NOMO-1 treated with DMSO at 0.1 percent for 48 hours (cell line): ENCODE data around the gene BNIPL.

Source experiments
- DNase-seq: peaks from one replicate; lab custom pipeline; 2025; ENCODE audit not compliant: unreplicated experiment; lab: John Stamatoyannopoulos, UW

Gene BNIPL

GRCh38 chr1:151036356-151036755 lies at the start of gene BNIPL:
TSS of gene BNIPL (plus strand) at chr1:151036586. CDS start at chr1:151036726, 140 bp downstream.
- no peak for DNase-seq

- no peak for DNase-seq
Observed at GRCh38 chr1:150987924-150988323, 48.5 kb upstream of the BNIPL start.

GRCh38 chr1:150992626-150993025 lies 43.8 kb upstream of the BNIPL start:
- no peak for DNase-seq

- no peak for DNase-seq
Observed at GRCh38 chr1:150994248-150994647, 42.1 kb upstream of the BNIPL start.

GRCh38 chr1:150995460-150995859 lies 40.9 kb upstream of the BNIPL start:
- no peak for DNase-seq

GRCh38 chr1:150995896-150996295 lies 40.5 kb upstream of the BNIPL start:
- DNase-seq: no peak

- DNase-seq: no peak
Observed at GRCh38 chr1:150997126-150997872, 39.1 kb upstream of the BNIPL start.

GRCh38 chr1:150997949-150998348 lies 38.4 kb upstream of the BNIPL start:
- DNase-seq: no peak

GRCh38 chr1:150999051-150999674 lies 37.2 kb upstream of the BNIPL start:
- no peak for DNase-seq

GRCh38 chr1:150999926-151000325 lies 36.5 kb upstream of the BNIPL start:
- DNase-seq: no peak

- DNase-seq: no peak
Observed at GRCh38 chr1:151000408-151000807, 36.0 kb upstream of the BNIPL start.

GRCh38 chr1:151001602-151002001 lies 34.8 kb upstream of the BNIPL start:
- peak; percentile 38 for DNase-seq

GRCh38 chr1:151002051-151002450 lies 34.3 kb upstream of the BNIPL start:
- DNase-seq: peak; percentile 38

GRCh38 chr1:151002611-151003010 lies 33.8 kb upstream of the BNIPL start:
- no peak for DNase-seq

GRCh38 chr1:151003180-151003579 lies 33.2 kb upstream of the BNIPL start:
- peak; percentile 68 for DNase-seq

- no peak for DNase-seq
Observed at GRCh38 chr1:151005729-151006319, 30.6 kb upstream of the BNIPL start.

GRCh38 chr1:151006327-151007052 lies 29.9 kb upstream of the BNIPL start, which contains the start of gene MINDY1:
TSS of gene MINDY1 (minus strand) at chr1:151006902. CDS start at chr1:151002617, 4,285 bp downstream.
- DNase-seq: peak; percentile 88

- DNase-seq: no peak
Observed at GRCh38 chr1:151007853-151008243, 28.5 kb upstream of the BNIPL start.

GRCh38 chr1:151008244-151009205 lies 27.9 kb upstream of the BNIPL start, which contains the start of gene PRUNE1:
TSS of gene PRUNE1 (plus strand) at chr1:151008449. CDS start at chr1:151008633, 184 bp downstream.
- DNase-seq: peak; percentile 90

- DNase-seq: no peak
Observed at GRCh38 chr1:151009206-151009587, 27.2 kb upstream of the BNIPL start.
